Liver (tissue), 9 donors: ENCODE measurements around the gene PREX1. TPM values are rescaled to one million over a fixed set of nuclear protein-coding genes. Genes with fewer than 3 reads are reported as not detected.

ENCODE experiments used
- DNase-seq: peaks from one replicate; pipeline ENCODE4 v3.0.0-alpha.2; 2017; ENCODE audit warnings: low spot score
- H3K27ac ChIP-seq, 2 donors: one replicate each; pipeline ENCODE4 v1.7.0; 2013; ENCODE audit warnings: inconsistent platforms in 2 of 2, low read length in 2 of 2, control low read depth in 1 of 2, low read depth in 1 of 2, mild to moderate bottlenecking in 1 of 2
- H3K27me3 ChIP-seq, 4 donors: one replicate each; pipeline versions ENCODE4 v1.6.1 to v1.7.0; 2013; ENCODE audit warnings: low read length in 3 of 4, inconsistent platforms in 1 of 4, mild to moderate bottlenecking in 1 of 4, moderate library complexity in 1 of 4; ENCODE audit not compliant: control insufficient read depth in 4 of 4, insufficient read depth in 4 of 4
- H3K36me3 ChIP-seq, 4 donors: one replicate each; pipeline versions ENCODE4 v1.6.1 to v1.7.0; 2013; ENCODE audit warnings: low read length in 3 of 4, mild to moderate bottlenecking in 3 of 4, low read depth in 1 of 4, moderate library complexity in 1 of 4; ENCODE audit not compliant: control insufficient read depth in 4 of 4, insufficient read depth in 3 of 4
- H3K4me1 ChIP-seq, 4 donors: one replicate each; pipeline versions ENCODE4 v1.6.1 to v1.7.0; 2013; ENCODE audit warnings: low read length in 3 of 4, mild to moderate bottlenecking in 3 of 4, moderate library complexity in 1 of 4; ENCODE audit not compliant: control insufficient read depth in 4 of 4, insufficient read depth in 4 of 4
- H3K4me3 ChIP-seq, 3 donors: one replicate each; pipeline versions ENCODE4 v1.6.1 to v1.7.0; 2013; ENCODE audit warnings: low read length in 3 of 3, control low read depth in 1 of 3, low read depth in 1 of 3, mild to moderate bottlenecking in 1 of 3
- H3K9ac ChIP-seq, 2 donors: one replicate each; pipeline ENCODE4 v1.7.0; 2013; ENCODE audit warnings: low read length in 2 of 2, mild to moderate bottlenecking in 2 of 2, moderate library complexity in 2 of 2, control low read depth in 1 of 2, low read depth in 1 of 2
- H3K9me3 ChIP-seq, 4 donors: one replicate each; pipeline versions ENCODE4 v1.6.1 to v1.7.0; 2013; ENCODE audit warnings: low read length in 3 of 4; ENCODE audit not compliant: control insufficient read depth in 4 of 4
- ATF3 ChIP-seq: IDR thresholded peaks from 2 replicates; pipeline ENCODE4 v1.6.1; 2016; ENCODE audit warnings: antibody characterized with exemption
- CTCF ChIP-seq: fragments of 150-350 bp; IDR thresholded peaks from 2 replicates; pipeline ENCODE4 v1.5.1; 2017; ENCODE audit warnings: improper control_type of control experiment, low read depth, low read length; ENCODE audit not compliant: missing input control
- EGR1 ChIP-seq, 2 donors: IDR thresholded peaks; 2 replicates each; pipeline ENCODE4 v1.6.1; 2016 to 2018; ENCODE audit warnings: antibody characterized with exemption in 2 of 2, low read depth in 2 of 2
- FOXA1 ChIP-seq: IDR thresholded peaks from 2 replicates; pipeline ENCODE4 v1.6.1; 2016; ENCODE audit warnings: antibody characterized with exemption
- FOXA2 ChIP-seq: IDR thresholded peaks from 2 replicates; pipeline ENCODE4 v1.6.1; 2016; ENCODE audit warnings: antibody characterized with exemption
- GABPA ChIP-seq, 2 donors: IDR thresholded peaks in 1 of 2; conservative IDR thresholded peaks in 1 of 2; 2 replicates each; pipeline ENCODE4 v1.6.1; 2016; ENCODE audit warnings: antibody characterized with exemption in 2 of 2, mild to moderate bottlenecking in 1 of 2, moderate library complexity in 1 of 2
- HNF4A ChIP-seq, 2 donors: conservative IDR thresholded peaks; 2 replicates each; pipeline ENCODE4 v1.6.1; 2016; ENCODE audit warnings: antibody characterized with exemption in 2 of 2, mild to moderate bottlenecking in 2 of 2
- HNF4G ChIP-seq: IDR thresholded peaks from 2 replicates; pipeline ENCODE4 v1.6.1; 2016; ENCODE audit warnings: antibody characterized with exemption
- JUND ChIP-seq, 2 donors: IDR thresholded peaks; 2 replicates each; pipeline ENCODE4 v1.6.1; 2016; ENCODE audit warnings: antibody characterized with exemption in 2 of 2
- MAX ChIP-seq: IDR thresholded peaks from 2 replicates; pipeline ENCODE4 v1.6.1; 2016; ENCODE audit warnings: antibody characterized with exemption
- NR2F2 ChIP-seq: IDR thresholded peaks from 2 replicates; pipeline ENCODE4 v1.6.1; 2016; ENCODE audit warnings: antibody characterized with exemption
- RAD21 ChIP-seq, 2 donors: IDR thresholded peaks; 2 replicates each; pipeline ENCODE4 v1.6.1; 2016; ENCODE audit warnings: antibody characterized with exemption in 2 of 2, mild to moderate bottlenecking in 2 of 2
- REST ChIP-seq: IDR thresholded peaks from 2 replicates; pipeline ENCODE4 v1.6.1; 2016; ENCODE audit warnings: antibody characterized with exemption, mild to moderate bottlenecking
- RXRA ChIP-seq, 2 donors: IDR thresholded peaks; 2 replicates each; pipeline ENCODE4 v1.6.1; 2017 to 2018; ENCODE audit warnings: antibody characterized with exemption in 2 of 2, mild to moderate bottlenecking in 1 of 2
- SP1 ChIP-seq: IDR thresholded peaks from 2 replicates; pipeline ENCODE4 v1.6.1; 2018; ENCODE audit warnings: antibody characterized with exemption, mild to moderate bottlenecking
- TAF1 ChIP-seq: conservative IDR thresholded peaks from 2 replicates; pipeline ENCODE4 v1.6.1; 2016; ENCODE audit warnings: antibody characterized with exemption, mild to moderate bottlenecking
- YY1 ChIP-seq: IDR thresholded peaks from 2 replicates; pipeline ENCODE4 v1.6.1; 2016; ENCODE audit warnings: antibody characterized with exemption, mild to moderate bottlenecking
- ZBTB33 ChIP-seq: IDR thresholded peaks from 2 replicates; pipeline ENCODE4 v1.6.1; 2016; ENCODE audit warnings: antibody characterized with exemption
- WGBS: extraction: QIAGEN DNeasy Blood & Tissue Kit; methylation state at CpG from one replicate; pipeline ENCODE4 v1.1.7; 2013; 5-methylcytosine and 5-hydroxymethylcytosine counted together
- polyA plus RNA-seq, 2 donors: library from polyadenylated mRNA; stranded (reverse) in 1 of 2; unstranded in 1 of 2; fragments of 200-250 nt in 1 of 2; fragments of >200 nt in 1 of 2; fragmentation: Nextera tagmentation in 1 of 2; extraction: Ambion mirVana in 1 of 2; gene quantifications; one replicate each; pipeline versions ENCODE4 v1.2.1 to v1.2.3, GENCODE V29; 2013 to 2015
- total RNA-seq, 2 donors: library from RNA; depleted of rRNA; stranded (reverse); fragments of >200 nt; gene quantifications; one replicate each; pipeline ENCODE4 v1.2.3, GENCODE V29; 2014
- donor health status: healthy.
- donor health status: healthy.
- donor health status: healthy.
- donor health status: healthy.
- donor health status: healthy.

Gene PREX1
- total and polyA plus RNA-seq, 4 donors, result 2.2 to 18.0 (median 10.8) TPM

- no peak overlapping the region for H3K9ac ChIP-seq
- H3K9me3 ChIP-seq, result peaks cover 0 to 2% (median 1%) of the 10 kb centered on the region in 4 donors
- no peak overlapping the region for H3K4me3 ChIP-seq
- DNase-seq, result no peak
- H3K27ac ChIP-seq, result no peak overlapping the region
- no peaks in the 10 kb centered on the region for H3K4me1 ChIP-seq
- 94% methylated on average over 7 of the region's 7 CpGs for WGBS
- no peaks in the 10 kb centered on the region for H3K36me3 ChIP-seq
- no peaks in the 10 kb centered on the region for H3K27me3 ChIP-seq
- TF ChIP-seq EGR1 (IDR thresholded peaks at IDR 0.05; ENCODE audit: low read depth in 2 of 2) (no peak), HNF4A (conservative IDR thresholded peaks at IDR 0.05) (no peak), JUND (IDR thresholded peaks at IDR 0.05) (no peak), RXRA (IDR thresholded peaks at IDR 0.05) (no peak), YY1 (no peak), HNF4G (no peak), MAX (no peak), REST (no peak), CTCF (no peak), ATF3 (no peak), ZBTB33 (no peak), FOXA1 (no peak), RAD21 (IDR thresholded peaks at IDR 0.05) (no peak), TAF1 (no peak), FOXA2 (no peak), GABPA (IDR thresholded peaks at IDR 0.05 in 1 of 2, conservative IDR thresholded peaks at IDR 0.05 in 1 of 2) (no peak), SP1 (no peak), NR2F2 (no peak)
Measured at GRCh38 chr20:48802647-48803046, 25.2 kb downstream of the PREX1 start.
